ENCODE measurements around the gene FBXW8. TPM values are rescaled to one million over a fixed set of nuclear protein-coding genes. Genes with fewer than 3 reads are reported as not detected.
A peak's percentile ranks its signal among the peaks of the same experiment; 100 is the strongest.

Gene FBXW8
- total and polyA plus RNA-seq, 4 donors: 3.9 to 20.3 (median 12.5) TPM

- H3K9me3 ChIP-seq (ENCODE audit: control insufficient read depth in 4 of 4, insufficient read depth in 3 of 4, low read length in 3 of 4): no peaks in the 10 kb centered on the region
- H3K27ac ChIP-seq (ENCODE audit: low read depth in 1 of 2, low read length in 1 of 2): no peak overlapping the region
- no peaks in the 10 kb centered on the region for H3K27me3 ChIP-seq (ENCODE audit: control insufficient read depth in 3 of 3, insufficient read depth in 3 of 3, low read length in 2 of 3)
- DNase-seq: no peak
- 93 to 94% methylated on average over 5 of the region's 5 CpGs for WGBS, 2 donors
- no peak overlapping the region for H3K9ac ChIP-seq (ENCODE audit: insufficient read depth in 1 of 2, low read length in 2 of 2)
- no peak for ATAC-seq (ENCODE audit: insufficient read depth, low FRiP score)
- no peak for TF ChIP-seq CTCF (IDR thresholded peaks at IDR 0.05; ENCODE audit: control extremely low read depth, extremely low read depth)
- H3K36me3 ChIP-seq (ENCODE audit: control insufficient read depth in 4 of 4, insufficient read depth in 4 of 4, low read length in 4 of 4): no peaks in the 10 kb centered on the region
- no peak overlapping the region for H3K4me3 ChIP-seq
- peaks cover 0 to 10% (median 3%) of the 10 kb centered on the region in 5 donors for H3K4me1 ChIP-seq (ENCODE audit: control insufficient read depth in 5 of 5, insufficient read depth in 5 of 5, low read length in 5 of 5)
Observed at GRCh38 chr12:117072106-117072505, 161.4 kb downstream of the FBXW8 start.

GRCh38 chr12:117072736-117073490 is 162.2 kb downstream of the FBXW8 start:
- Histone ChIP-seq H3K9ac (ENCODE audit: insufficient read depth in 1 of 2, low read length in 2 of 2) (no peak overlapping the region), H3K9me3 (ENCODE audit: control insufficient read depth in 4 of 4, insufficient read depth in 3 of 4, low read length in 3 of 4) (no peaks in the 10 kb centered on the region), H3K36me3 (ENCODE audit: control insufficient read depth in 4 of 4, insufficient read depth in 4 of 4, low read length in 4 of 4) (no peaks in the 10 kb centered on the region), H3K4me1 (ENCODE audit: control insufficient read depth in 5 of 5, insufficient read depth in 5 of 5, low read length in 5 of 5) (peaks cover 0 to 10% (median 3%) of the 10 kb centered on the region in 5 donors), H3K27ac (ENCODE audit: low read depth in 1 of 2, low read length in 1 of 2) (no peak overlapping the region), H3K4me3 (no peak overlapping the region), H3K27me3 (ENCODE audit: control insufficient read depth in 3 of 3, insufficient read depth in 3 of 3, low read length in 2 of 3) (no peaks in the 10 kb centered on the region)
- no peak for ATAC-seq (ENCODE audit: insufficient read depth, low FRiP score)
- no peak for DNase-seq
- 86 to 88% methylated on average over 10 of the region's 10 CpGs for WGBS, 2 donors
- no peak for TF ChIP-seq CTCF (IDR thresholded peaks at IDR 0.05; ENCODE audit: control extremely low read depth, extremely low read depth)

GRCh38 chr12:117073611-117074010 is 162.9 kb downstream of the FBXW8 start:
- 74 to 77% methylated on average over 5 of the region's 5 CpGs for WGBS, 2 donors

More at GRCh38 chr12:117073611-117074010, 162.9 kb downstream of the FBXW8 start:
- Histone ChIP-seq H3K9me3 (ENCODE audit: control insufficient read depth in 4 of 4, insufficient read depth in 3 of 4, low read length in 3 of 4) (no peaks in the 10 kb centered on the region), H3K4me1 (ENCODE audit: control insufficient read depth in 5 of 5, insufficient read depth in 5 of 5, low read length in 5 of 5) (peaks cover 0 to 10% (median 3%) of the 10 kb centered on the region in 5 donors), H3K36me3 (ENCODE audit: control insufficient read depth in 4 of 4, insufficient read depth in 4 of 4, low read length in 4 of 4) (no peaks in the 10 kb centered on the region), H3K27me3 (ENCODE audit: control insufficient read depth in 3 of 3, insufficient read depth in 3 of 3, low read length in 2 of 3) (no peaks in the 10 kb centered on the region), H3K9ac (ENCODE audit: insufficient read depth in 1 of 2, low read length in 2 of 2) (no peak overlapping the region), H3K27ac (ENCODE audit: low read depth in 1 of 2, low read length in 1 of 2) (no peak overlapping the region), H3K4me3 (no peak overlapping the region)
- ATAC-seq (ENCODE audit: insufficient read depth, low FRiP score) (no peak), DNase-seq (peak in 1 of 3 donors; percentile 34)
- no peak for TF ChIP-seq CTCF (IDR thresholded peaks at IDR 0.05; ENCODE audit: control extremely low read depth, extremely low read depth)

All from lung (tissue), 12 donors.